Measurements from ENCODE around the gene PARP1. TPM values are rescaled to one million over a fixed set of nuclear protein-coding genes. Genes with fewer than 3 reads are reported as not detected.
"Not testable (repeated sequence)": the region's sequence is repeated elsewhere in the genome, so short reads cannot be mapped to it uniquely, and the experiment has no call there.

PARP1 gene
- total RNA-seq, 1 donor from 2014 or later, result 168 TPM

DNA sequence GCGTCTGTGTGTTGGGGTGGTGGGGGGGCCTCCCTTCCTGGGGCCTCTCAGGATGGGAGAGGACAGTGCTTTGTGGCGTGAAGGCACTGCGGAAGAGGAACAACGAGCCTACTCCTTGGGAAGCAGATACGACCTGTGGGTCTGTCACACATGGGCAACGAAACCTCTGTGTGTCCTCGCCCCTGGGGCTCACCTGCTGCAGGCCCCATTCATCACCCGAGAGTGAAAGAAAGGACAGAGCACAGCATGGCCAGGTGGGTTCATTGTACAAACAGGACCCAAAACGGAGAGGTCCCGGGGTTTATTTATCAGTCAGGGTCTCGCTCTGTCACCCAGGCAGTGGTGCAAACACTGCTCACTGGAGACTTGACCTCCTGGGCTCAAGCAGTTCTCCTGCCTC, 58.8 kb downstream of the PARP1 start:
- peaks cover 4% of the 10 kb centered on the region for H3K36me3 Mint-ChIP-seq (ENCODE audit: unreplicated experiment)
- TF ChIP-seq, protein P1, sequence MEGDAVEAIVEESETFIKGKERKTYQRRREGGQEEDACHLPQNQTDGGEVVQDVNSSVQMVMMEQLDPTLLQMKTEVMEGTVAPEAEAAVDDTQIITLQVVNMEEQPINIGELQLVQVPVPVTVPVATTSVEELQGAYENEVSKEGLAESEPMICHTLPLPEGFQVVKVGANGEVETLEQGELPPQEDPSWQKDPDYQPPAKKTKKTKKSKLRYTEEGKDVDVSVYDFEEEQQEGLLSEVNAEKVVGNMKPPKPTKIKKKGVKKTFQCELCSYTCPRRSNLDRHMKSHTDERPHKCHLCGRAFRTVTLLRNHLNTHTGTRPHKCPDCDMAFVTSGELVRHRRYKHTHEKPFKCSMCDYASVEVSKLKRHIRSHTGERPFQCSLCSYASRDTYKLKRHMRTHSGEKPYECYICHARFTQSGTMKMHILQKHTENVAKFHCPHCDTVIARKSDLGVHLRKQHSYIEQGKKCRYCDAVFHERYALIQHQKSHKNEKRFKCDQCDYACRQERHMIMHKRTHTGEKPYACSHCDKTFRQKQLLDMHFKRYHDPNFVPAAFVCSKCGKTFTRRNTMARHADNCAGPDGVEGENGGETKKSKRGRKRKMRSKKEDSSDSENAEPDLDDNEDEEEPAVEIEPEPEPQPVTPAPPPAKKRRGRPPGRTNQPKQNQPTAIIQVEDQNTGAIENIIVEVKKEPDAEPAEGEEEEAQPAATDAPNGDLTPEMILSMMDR (IDR thresholded peaks at IDR 0.05; ENCODE audit: partially characterized antibody, unreplicated experiment), result no peak
- peaks cover 3% of the 10 kb centered on the region for H3K27me3 Mint-ChIP-seq (ENCODE audit: unreplicated experiment)
- no peak overlapping the region for H3K27ac Mint-ChIP-seq (ENCODE audit: unreplicated experiment)
- H3K9me3 Mint-ChIP-seq (ENCODE audit: unreplicated experiment), result peaks cover 1% of the 10 kb centered on the region
- no peak overlapping the region for H3K4me3 Mint-ChIP-seq (ENCODE audit: unreplicated experiment)
- no peak for DNase-seq
- peaks cover 22% of the 10 kb centered on the region for H3K4me1 Mint-ChIP-seq (ENCODE audit: low read depth, unreplicated experiment)

DNA sequence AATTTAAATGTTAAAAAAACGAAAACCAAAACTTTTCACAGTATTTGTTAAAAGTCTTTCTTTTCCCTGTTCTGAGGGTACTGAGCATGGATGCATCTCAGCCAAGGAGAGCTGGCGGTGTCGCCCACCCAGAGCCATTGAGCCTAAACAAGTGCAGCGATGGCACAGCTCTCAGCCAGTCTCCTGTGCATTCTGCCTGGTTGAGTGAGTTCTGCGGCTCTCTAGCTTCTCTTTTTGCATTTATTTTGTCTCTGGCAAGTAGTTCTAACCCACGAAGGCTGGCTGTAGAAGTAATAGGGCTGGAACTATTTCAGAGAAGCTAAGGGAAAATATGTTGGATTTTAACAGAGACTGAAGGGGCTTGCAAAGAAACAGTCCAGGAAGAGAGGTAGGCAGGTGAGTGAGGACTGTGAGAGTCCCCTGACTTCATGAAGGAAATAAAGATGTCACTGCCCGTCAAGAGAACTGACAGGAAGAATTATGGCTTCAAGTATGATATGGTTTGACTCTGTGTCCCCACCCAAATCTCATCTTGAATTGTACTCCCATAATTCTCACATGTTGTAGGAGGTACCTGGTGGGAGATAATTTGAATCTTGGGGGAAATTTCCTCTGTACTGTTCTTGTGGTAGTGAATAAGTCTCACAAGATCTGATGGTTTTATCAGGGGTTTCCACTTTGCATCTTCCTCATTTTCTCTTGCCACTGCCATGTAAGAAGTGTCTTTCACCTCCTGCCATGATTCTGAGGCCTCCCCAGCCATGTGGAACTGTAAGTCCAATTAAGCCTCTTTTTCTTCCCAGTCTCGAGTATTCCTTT, 63.2 kb downstream of the PARP1 start:
- H3K4me1 Mint-ChIP-seq (ENCODE audit: low read depth, unreplicated experiment), result peaks cover 3% of the 10 kb centered on the region
- no peak for DNase-seq
- H3K27ac Mint-ChIP-seq (ENCODE audit: unreplicated experiment), result no peak overlapping the region
- H3K27me3 Mint-ChIP-seq (ENCODE audit: unreplicated experiment), result no peaks in the 10 kb centered on the region
- TF ChIP-seq, protein P1 (IDR thresholded peaks at IDR 0.05; ENCODE audit: partially characterized antibody, unreplicated experiment), result no peak
- no peak overlapping the region for H3K4me3 Mint-ChIP-seq (ENCODE audit: unreplicated experiment)
- H3K36me3 Mint-ChIP-seq (ENCODE audit: unreplicated experiment), result peaks cover 21% of the 10 kb centered on the region
- H3K9me3 Mint-ChIP-seq (ENCODE audit: unreplicated experiment), result peaks cover 11% of the 10 kb centered on the region

DNA sequence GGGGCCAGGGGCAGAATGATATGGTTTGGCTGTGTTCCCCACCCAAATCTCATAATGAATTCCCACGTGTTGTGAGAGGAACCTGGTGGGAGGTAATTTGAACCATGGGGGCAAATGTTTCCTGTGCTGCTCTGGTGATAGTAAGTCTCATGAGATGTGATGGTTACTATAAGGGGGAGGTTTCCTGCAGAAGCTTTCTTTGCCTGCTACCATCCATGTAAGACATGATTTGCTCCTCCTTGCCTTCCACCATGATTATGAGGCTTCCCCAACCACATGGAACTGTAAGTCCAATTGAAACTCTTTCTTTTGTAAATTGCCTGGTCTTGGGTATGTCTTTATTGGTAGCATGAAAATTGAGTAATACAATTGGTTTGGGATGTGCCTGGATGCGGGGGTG, 65.2 kb downstream of the PARP1 start:
- H3K36me3 Mint-ChIP-seq (ENCODE audit: unreplicated experiment), result peaks cover 21% of the 10 kb centered on the region
- H3K4me1 Mint-ChIP-seq (ENCODE audit: low read depth, unreplicated experiment), result no peaks in the 10 kb centered on the region
- H3K9me3 Mint-ChIP-seq (ENCODE audit: unreplicated experiment), result peaks cover 11% of the 10 kb centered on the region
- H3K27ac Mint-ChIP-seq (ENCODE audit: unreplicated experiment), result no peak overlapping the region
- DNase-seq, result no peak
- TF ChIP-seq, protein P1 (IDR thresholded peaks at IDR 0.05; ENCODE audit: partially characterized antibody, unreplicated experiment), result no peak
- no peak overlapping the region for H3K4me3 Mint-ChIP-seq (ENCODE audit: unreplicated experiment)
- H3K27me3 Mint-ChIP-seq (ENCODE audit: unreplicated experiment), result no peaks in the 10 kb centered on the region

DNA sequence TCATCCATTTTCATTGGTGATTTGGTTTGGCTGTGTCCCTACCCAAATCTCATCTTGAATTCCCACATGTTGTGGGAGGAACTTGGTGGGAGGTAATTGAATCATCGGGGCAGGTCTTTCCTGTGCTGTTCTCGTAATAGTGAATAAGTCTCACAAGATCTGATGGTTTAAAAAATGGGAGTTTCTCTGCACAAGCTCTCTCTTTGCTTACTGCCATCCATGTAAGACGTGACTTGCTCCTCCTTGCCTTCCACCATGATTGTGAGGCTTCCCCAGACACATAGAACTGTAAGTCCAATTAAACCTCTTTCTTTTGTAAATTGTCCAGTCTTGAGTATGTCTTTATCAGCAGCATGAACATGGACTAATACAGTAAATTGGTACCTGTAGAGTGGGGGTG, 67.8 kb downstream of the PARP1 start:
- H3K27ac Mint-ChIP-seq (ENCODE audit: unreplicated experiment); DNase-seq; H3K27me3 Mint-ChIP-seq (ENCODE audit: unreplicated experiment); H3K4me1 Mint-ChIP-seq (ENCODE audit: low read depth, unreplicated experiment): not testable (repeated sequence)
- Mint-ChIP-seq H3K36me3 (ENCODE audit: unreplicated experiment) (peaks cover 20% of the 10 kb centered on the region), H3K4me3 (ENCODE audit: unreplicated experiment) (peak overlapping the region; percentile 14), H3K9me3 (ENCODE audit: unreplicated experiment) (peaks cover 11% of the 10 kb centered on the region)

DNA sequence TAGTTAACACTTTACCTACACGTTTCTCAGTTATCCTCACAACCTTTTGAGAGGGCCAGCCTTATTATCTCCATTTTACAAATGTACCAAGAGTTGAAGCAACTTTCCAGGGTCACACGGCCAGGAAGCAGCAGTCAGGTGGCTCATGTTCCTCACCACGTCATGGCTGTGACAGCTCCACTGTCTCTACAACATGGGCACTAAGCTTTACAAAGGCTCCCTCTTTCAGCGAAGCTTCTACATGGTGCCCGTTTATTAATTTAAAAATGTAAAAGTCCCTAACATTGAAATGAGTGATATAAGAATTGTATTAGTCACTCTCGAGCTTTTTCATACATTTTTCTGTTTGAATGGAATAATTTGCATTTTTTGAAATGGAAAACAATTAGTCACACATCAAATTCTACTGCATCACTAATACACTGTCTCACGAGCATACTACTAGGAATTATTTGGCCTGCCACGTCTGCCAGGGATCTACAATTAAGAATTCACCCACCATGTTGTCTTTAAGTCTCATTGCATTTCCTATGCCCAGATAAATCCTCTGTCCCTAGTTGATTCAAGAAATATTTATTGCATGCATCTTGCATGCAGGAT, 70.5 kb downstream of the PARP1 start:
- Mint-ChIP-seq H3K9me3 (ENCODE audit: unreplicated experiment) (peaks cover 9% of the 10 kb centered on the region), H3K4me1 (ENCODE audit: low read depth, unreplicated experiment) (peaks cover 4% of the 10 kb centered on the region), H3K36me3 (ENCODE audit: unreplicated experiment) (peaks cover 12% of the 10 kb centered on the region), H3K27ac (ENCODE audit: unreplicated experiment) (no peak overlapping the region), H3K27me3 (ENCODE audit: unreplicated experiment) (no peaks in the 10 kb centered on the region), H3K4me3 (ENCODE audit: unreplicated experiment) (no peak overlapping the region)
- TF ChIP-seq, protein P1 (IDR thresholded peaks at IDR 0.05; ENCODE audit: partially characterized antibody, unreplicated experiment), result no peak
- no peak for DNase-seq
